ENCODE results near the gene THSD7B.
"Not testable (repeated sequence)": the region's sequence is repeated elsewhere in the genome, so short reads cannot be mapped to it uniquely, and the experiment has no call there.

The THSD7B gene

GRCh38 chr2:137525641-137526190, 760.4 kb downstream of the THSD7B start:
- TF ChIP-seq CTCF (IDR thresholded peaks at IDR 0.05; ENCODE audit: control insufficient read depth, extremely low read depth, insufficient read depth): no peak
- DNase-seq (ENCODE audit: low read depth): no peak
- H3K4me3 ChIP-seq (ENCODE audit: low read depth, low read length): no peak overlapping the region

GRCh38 chr2:137535897-137536296, 770.6 kb downstream of the THSD7B start:
- DNase-seq (ENCODE audit: low read depth): no peak
- TF ChIP-seq CTCF (IDR thresholded peaks at IDR 0.05; ENCODE audit: control insufficient read depth, extremely low read depth, insufficient read depth): no peak
- no peak overlapping the region for H3K4me3 ChIP-seq (ENCODE audit: low read depth, low read length)

GRCh38 chr2:137539336-137539735, 774.0 kb downstream of the THSD7B start:
- no peak overlapping the region for H3K4me3 ChIP-seq (ENCODE audit: low read depth, low read length)
- no peak for TF ChIP-seq CTCF (IDR thresholded peaks at IDR 0.05; ENCODE audit: control insufficient read depth, extremely low read depth, insufficient read depth)

GRCh38 chr2:137547842-137548241, 782.5 kb downstream of the THSD7B start:
- DNase-seq (ENCODE audit: low read depth): no peak
- no peak for TF ChIP-seq CTCF (IDR thresholded peaks at IDR 0.05; ENCODE audit: control insufficient read depth, extremely low read depth, insufficient read depth)
- H3K4me3 ChIP-seq (ENCODE audit: low read depth, low read length): no peak overlapping the region

More at GRCh38 chr2:137539336-137539735, 774.0 kb downstream of the THSD7B start:
- DNase-seq (ENCODE audit: low read depth): no peak

GRCh38 chr2:137566387-137566786, 801.0 kb downstream of the THSD7B start:
- no peak for DNase-seq (ENCODE audit: low read depth)
- no peak overlapping the region for H3K4me3 ChIP-seq (ENCODE audit: low read depth, low read length)
- TF ChIP-seq CTCF (IDR thresholded peaks at IDR 0.05; ENCODE audit: control insufficient read depth, extremely low read depth, insufficient read depth): no peak

- no peak for DNase-seq (ENCODE audit: low read depth)
- no peak overlapping the region for H3K4me3 ChIP-seq (ENCODE audit: low read depth, low read length)
- no peak for TF ChIP-seq CTCF (IDR thresholded peaks at IDR 0.05; ENCODE audit: control insufficient read depth, extremely low read depth, insufficient read depth)
These were observed 805.1 kb downstream of the THSD7B start for GRCh38 chr2:137570484-137570883.

GRCh38 chr2:137587834-137588233, 822.5 kb downstream of the THSD7B start:
- not testable (repeated sequence) for DNase-seq (ENCODE audit: low read depth); H3K4me3 ChIP-seq (ENCODE audit: low read depth, low read length)

- not testable (repeated sequence) for H3K4me3 ChIP-seq (ENCODE audit: low read depth, low read length); DNase-seq (ENCODE audit: low read depth)
These were observed 823.2 kb downstream of the THSD7B start for GRCh38 chr2:137588578-137588977.

Data from LNCaP clone FGC (cell line).